ENCODE results near the gene PDZD7.

Gene PDZD7

GRCh38 chr10:101071885-101072433, 41.0 kb upstream of the PDZD7 start:
- DNase-seq (ENCODE audit: low read depth): no peak
- no peak overlapping the region for H3K4me3 ChIP-seq (ENCODE audit: control insufficient read depth, low read depth, low read length)
- no peak for TF ChIP-seq CTCF (conservative IDR thresholded peaks at IDR 0.05; ENCODE audit: control insufficient read depth, insufficient read depth, low read depth, low read length)

GRCh38 chr10:101071267-101071884, 40.4 kb upstream of the PDZD7 start:
- no peak overlapping the region for H3K4me3 ChIP-seq (ENCODE audit: control insufficient read depth, low read depth, low read length)
- peak; percentile 86 for DNase-seq (ENCODE audit: low read depth)
- no peak for TF ChIP-seq CTCF (conservative IDR thresholded peaks at IDR 0.05; ENCODE audit: control insufficient read depth, insufficient read depth, low read depth, low read length)

GRCh38 chr10:101070098-101070497, 39.2 kb upstream of the PDZD7 start:
- no peak overlapping the region for H3K4me3 ChIP-seq (ENCODE audit: control insufficient read depth, low read depth, low read length)
- peak; percentile 27 for DNase-seq (ENCODE audit: low read depth)
- no peak for TF ChIP-seq CTCF (conservative IDR thresholded peaks at IDR 0.05; ENCODE audit: control insufficient read depth, insufficient read depth, low read depth, low read length)

- no peak for DNase-seq (ENCODE audit: low read depth)
- TF ChIP-seq CTCF (conservative IDR thresholded peaks at IDR 0.05; ENCODE audit: control insufficient read depth, insufficient read depth, low read depth, low read length): no peak
- H3K4me3 ChIP-seq (ENCODE audit: control insufficient read depth, low read depth, low read length): no peak overlapping the region
Measured at GRCh38 chr10:101069441-101069840, 38.5 kb upstream of the PDZD7 start.

- peak; percentile 89 for TF ChIP-seq CTCF (conservative IDR thresholded peaks at IDR 0.05; ENCODE audit: control insufficient read depth, insufficient read depth, low read depth, low read length)
- peak overlapping the region; percentile 56 for H3K4me3 ChIP-seq (ENCODE audit: control insufficient read depth, low read depth, low read length)
- DNase-seq (ENCODE audit: low read depth): peak; percentile 83
Measured at GRCh38 chr10:101067356-101068083, 36.6 kb upstream of the PDZD7 start.

GRCh38 chr10:101066896-101067355, 36.0 kb upstream of the PDZD7 start:
- H3K4me3 ChIP-seq (ENCODE audit: control insufficient read depth, low read depth, low read length): peak overlapping the region; percentile 56
- DNase-seq (ENCODE audit: low read depth): peak; percentile 31
- no peak for TF ChIP-seq CTCF (conservative IDR thresholded peaks at IDR 0.05; ENCODE audit: control insufficient read depth, insufficient read depth, low read depth, low read length)
